Activated gamma-delta T cell (primary cell): Measurements from ENCODE around the gene APAF1.
"Not testable (repeated sequence)": the region's sequence is repeated elsewhere in the genome, so short reads cannot be mapped to it uniquely, and the experiment has no call there.

Source experiments
- DNase-seq: peaks from one replicate; lab custom pipeline; 2025; lab: John Stamatoyannopoulos, UW
- total RNA-seq, 2 donors: gene quantifications; one replicate each; lab custom pipeline; 2026; lab: John Stamatoyannopoulos, UW

Gene APAF1, protein sequence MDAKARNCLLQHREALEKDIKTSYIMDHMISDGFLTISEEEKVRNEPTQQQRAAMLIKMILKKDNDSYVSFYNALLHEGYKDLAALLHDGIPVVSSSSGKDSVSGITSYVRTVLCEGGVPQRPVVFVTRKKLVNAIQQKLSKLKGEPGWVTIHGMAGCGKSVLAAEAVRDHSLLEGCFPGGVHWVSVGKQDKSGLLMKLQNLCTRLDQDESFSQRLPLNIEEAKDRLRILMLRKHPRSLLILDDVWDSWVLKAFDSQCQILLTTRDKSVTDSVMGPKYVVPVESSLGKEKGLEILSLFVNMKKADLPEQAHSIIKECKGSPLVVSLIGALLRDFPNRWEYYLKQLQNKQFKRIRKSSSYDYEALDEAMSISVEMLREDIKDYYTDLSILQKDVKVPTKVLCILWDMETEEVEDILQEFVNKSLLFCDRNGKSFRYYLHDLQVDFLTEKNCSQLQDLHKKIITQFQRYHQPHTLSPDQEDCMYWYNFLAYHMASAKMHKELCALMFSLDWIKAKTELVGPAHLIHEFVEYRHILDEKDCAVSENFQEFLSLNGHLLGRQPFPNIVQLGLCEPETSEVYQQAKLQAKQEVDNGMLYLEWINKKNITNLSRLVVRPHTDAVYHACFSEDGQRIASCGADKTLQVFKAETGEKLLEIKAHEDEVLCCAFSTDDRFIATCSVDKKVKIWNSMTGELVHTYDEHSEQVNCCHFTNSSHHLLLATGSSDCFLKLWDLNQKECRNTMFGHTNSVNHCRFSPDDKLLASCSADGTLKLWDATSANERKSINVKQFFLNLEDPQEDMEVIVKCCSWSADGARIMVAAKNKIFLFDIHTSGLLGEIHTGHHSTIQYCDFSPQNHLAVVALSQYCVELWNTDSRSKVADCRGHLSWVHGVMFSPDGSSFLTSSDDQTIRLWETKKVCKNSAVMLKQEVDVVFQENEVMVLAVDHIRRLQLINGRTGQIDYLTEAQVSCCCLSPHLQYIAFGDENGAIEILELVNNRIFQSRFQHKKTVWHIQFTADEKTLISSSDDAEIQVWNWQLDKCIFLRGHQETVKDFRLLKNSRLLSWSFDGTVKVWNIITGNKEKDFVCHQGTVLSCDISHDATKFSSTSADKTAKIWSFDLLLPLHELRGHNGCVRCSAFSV (N-terminal part only)
- 78.4 to 83.6 reads per million in 2 donors for total RNA-seq

GRCh38 chr12:98644712-98645571 is at the start of gene APAF1, which contains the start of gene IKBIP:
TSS of gene APAF1 (plus strand) at chr12:98645290. CDS start at chr12:98648360, 3,070 bp downstream.
TSS of gene IKBIP (minus strand) at chr12:98644788. CDS start at chr12:98644701, 87 bp downstream.
- peak; percentile 94 for DNase-seq

GRCh38 chr12:98597313-98597712 is 47.8 kb upstream of the APAF1 start:
- not testable (repeated sequence) for DNase-seq

DNA sequence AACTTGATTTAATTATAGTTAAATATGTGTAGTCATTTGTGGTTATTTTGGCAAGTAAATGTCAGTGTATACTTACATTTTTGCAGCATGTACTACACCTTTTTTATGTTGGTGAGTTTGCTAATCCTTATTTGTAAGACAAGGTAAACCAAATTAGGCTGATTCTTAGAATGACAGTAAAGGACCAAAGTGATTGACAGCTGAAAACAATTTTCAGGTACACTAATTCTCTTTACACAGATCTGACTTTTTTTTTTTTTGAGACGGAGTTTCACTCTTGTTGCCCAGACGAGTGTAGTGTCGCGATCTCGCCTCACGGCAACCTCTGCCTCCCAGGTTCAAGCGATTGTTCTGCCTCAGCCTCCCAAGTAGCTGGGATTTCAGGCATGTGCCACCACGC is 43.2 kb upstream of the APAF1 start:
- DNase-seq, result no peak

DNA sequence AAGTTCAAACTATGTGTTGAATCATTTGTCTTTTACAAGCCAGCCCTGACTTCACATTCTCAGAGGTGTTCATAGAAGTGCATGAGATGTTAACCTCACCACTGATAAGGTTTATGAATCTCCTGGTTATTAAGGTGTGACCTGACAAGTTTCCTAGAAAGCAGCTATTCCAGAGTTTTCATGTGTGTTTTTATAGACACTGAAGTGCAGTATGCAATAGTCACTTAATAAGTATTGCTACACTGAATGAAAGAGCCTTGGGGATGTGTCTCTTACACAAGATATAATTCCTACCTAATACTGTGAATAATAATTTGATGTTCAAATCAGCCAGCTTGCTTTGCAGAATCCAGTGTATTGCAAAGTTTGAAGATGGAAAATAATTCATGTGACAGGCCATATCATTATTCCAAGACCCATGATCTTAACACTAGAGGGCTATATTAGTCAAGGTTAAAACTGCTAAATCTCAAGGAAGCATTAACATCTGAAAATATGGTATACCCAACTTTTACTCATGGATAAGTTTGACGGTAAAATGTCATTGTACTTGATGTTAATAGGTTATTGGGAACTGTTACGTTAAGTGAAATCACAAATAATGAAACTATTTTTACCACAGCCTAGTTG is 38.6 kb upstream of the APAF1 start:
- DNase-seq, result no peak

DNA sequence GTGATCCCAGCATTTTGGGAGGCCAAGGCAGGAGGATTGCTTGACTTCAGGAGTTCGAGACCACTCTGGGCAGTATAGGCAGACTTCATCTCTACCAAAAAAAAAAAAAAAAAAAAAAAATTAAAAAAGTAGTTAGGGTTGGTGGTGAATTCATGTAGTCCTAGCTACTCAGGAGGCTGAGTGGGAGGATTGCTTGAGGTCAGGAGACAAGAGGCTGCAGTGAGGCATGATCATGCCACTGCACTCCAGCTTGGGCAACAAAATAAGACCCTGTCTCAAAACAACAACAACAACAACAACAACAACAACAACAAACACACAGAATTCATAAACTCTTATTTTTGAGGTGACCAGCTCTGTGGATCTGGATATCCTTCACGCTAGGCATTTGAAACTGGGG is 34.5 kb upstream of the APAF1 start:
- DNase-seq, result no peak

- no peak for DNase-seq
Measured at GRCh38 chr12:98612696-98613334, 32.3 kb upstream of the APAF1 start.

DNA sequence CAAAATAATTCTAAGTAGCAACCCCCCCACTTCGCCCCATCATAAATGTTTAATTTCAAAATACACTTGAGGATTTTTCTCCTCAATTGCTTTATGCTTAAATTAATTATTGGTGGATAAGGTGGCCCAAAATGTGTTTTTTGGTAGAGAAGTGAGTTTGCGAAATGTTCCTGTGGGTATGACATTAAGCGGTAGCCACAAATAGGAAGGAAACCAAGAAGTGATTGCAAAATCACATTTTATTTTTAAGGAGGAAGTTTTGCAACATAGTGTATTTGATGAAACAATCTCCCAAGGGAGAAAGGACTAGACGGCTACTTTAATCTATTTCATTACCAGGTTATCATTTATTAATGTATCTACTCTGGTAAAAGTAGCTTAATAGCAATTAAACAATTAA is 26.1 kb upstream of the APAF1 start:
- no peak for DNase-seq

DNA sequence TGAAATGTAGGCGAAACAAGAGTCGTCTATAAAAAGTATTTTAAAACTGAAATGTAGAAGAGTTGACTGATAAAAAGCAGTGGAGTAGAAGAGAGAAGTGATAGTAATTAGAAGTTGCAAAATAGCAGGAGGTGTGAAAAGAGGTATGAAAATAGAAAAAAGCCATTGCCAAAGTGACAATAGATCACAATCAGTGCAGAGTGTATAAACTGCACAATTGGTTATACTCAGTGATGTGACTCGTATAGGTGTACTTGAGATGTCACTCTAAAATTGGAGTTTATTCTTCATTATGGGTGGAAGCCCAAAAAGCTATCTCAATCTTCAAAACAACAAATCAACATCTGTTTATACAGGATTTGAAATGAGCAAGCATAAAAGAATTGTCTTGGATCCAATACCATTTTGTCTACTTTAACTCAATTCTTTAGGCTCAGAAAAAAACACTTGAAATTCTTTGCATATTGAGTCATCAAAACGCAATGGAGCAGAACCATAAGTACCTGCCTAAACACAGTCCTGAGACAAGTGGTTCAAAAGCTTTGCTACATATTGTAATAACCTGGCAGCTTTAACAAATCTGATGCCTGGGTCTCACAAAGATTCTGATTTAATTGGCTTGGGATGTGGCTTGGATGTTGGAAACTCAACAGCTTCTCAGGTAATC is 9.3 kb upstream of the APAF1 start:
- no peak for DNase-seq

GRCh38 chr12:98637068-98637467 is 8.0 kb upstream of the APAF1 start:
- no peak for DNase-seq

- no peak for DNase-seq
Measured at GRCh38 chr12:98638009-98638408, 7.1 kb upstream of the APAF1 start.

DNA sequence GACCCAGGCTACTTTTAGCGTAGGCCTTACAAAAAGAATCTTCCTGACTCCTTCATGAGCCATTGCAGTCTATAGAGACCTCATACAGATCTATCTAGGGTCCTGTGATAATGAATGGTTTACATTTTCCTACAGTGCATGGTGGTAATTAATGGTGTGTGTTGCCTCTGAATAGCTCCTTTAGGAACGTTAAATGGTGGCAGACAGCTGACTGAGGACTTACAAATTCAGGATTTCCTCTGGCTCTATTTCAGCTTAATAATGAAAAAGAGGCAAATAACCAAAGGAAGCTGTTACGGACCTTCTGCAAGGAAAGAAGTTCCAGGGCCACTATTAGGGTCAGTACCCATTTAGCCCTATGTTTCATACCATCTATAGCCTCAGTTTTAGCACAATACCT is 5.6 kb upstream of the APAF1 start:
- no peak for DNase-seq

- DNase-seq, result not testable (repeated sequence)
Measured at GRCh38 chr12:98642801-98643200, 2.3 kb upstream of the APAF1 start.

GRCh38 chr12:98644433-98644711 is 718 bp upstream of the APAF1 start:
- no peak for DNase-seq

DNA sequence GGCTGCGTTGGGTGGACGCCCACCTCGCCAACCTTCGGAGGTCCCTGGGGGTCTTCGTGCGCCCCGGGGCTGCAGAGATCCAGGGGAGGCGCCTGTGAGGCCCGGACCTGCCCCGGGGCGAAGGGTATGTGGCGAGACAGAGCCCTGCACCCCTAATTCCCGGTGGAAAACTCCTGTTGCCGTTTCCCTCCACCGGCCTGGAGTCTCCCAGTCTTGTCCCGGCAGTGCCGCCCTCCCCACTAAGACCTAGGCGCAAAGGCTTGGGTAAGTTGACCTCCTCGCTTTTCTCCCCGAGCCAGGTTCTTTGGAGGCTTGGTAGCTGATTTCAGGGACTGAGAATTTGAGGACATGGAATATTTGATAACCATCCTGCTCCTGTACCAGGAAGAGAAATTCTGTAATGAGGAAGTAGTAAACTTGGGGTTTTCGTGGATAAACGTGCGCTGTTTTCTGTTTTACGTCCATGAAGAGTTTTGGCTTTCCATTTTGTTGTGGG is 530 bp downstream of the APAF1 start:
- no peak for DNase-seq

- no peak for DNase-seq
Measured at GRCh38 chr12:98646294-98647090, 1.4 kb downstream of the APAF1 start.

GRCh38 chr12:98651328-98651727 is 6.2 kb downstream of the APAF1 start:
- DNase-seq, result no peak

- no peak for DNase-seq
Measured at GRCh38 chr12:98653866-98654493, 8.9 kb downstream of the APAF1 start.
